GM12878 (cell line): ENCODE data around the gene ATP7A. TPM values are rescaled to one million over a fixed set of nuclear protein-coding genes. Genes with fewer than 3 reads are reported as not detected.

Experiments
- ATAC-seq: fragments of 200-7000 bp; cut with Tn5 transposase; 3 replicates; pipeline ENCODE4 v1.9.1; 2020; ENCODE audit warnings: mild to moderate bottlenecking, moderate library complexity
- BruUV-seq: library from RNA; stranded (reverse); fragments of 400-500 nt; replicated peaks from 2 replicates; lab custom pipeline; 2021; lab: Mats Ljungman, UMichigan
- CTCF ChIA-PET: fragments of 300-600 bp; sonication (Branson Sonifier 250); formaldehyde crosslinking; extraction: SDS; loops from one replicate; lab custom pipeline; 2021; ENCODE audit warnings: inconsistent platforms; lab: Yijun Ruan, JAX
- POLR2A ChIA-PET: fragments of 350-600 bp; formaldehyde crosslinking; extraction: SDS; loops from one replicate; lab custom pipeline; 2021; ENCODE audit warnings: inconsistent platforms; lab: Charles Lee
- RAD21 ChIA-PET: fragments of 300-600 bp; sonication (Branson Sonifier 250); formaldehyde crosslinking; loops from one replicate; lab custom pipeline; 2023; ENCODE audit warnings: antibody characterized with exemption; ENCODE audit not compliant: unreplicated experiment; lab: Charles Lee
- SMC1A ChIA-PET: fragments of 300-600 bp; sonication (Branson Sonifier 250); formaldehyde crosslinking; loops from one replicate; lab custom pipeline; 2023; ENCODE audit not compliant: unreplicated experiment, uncharacterized antibody; lab: Charles Lee
- DNase-seq: peaks from one replicate; pipeline ENCODE4 v3.0.0-alpha.2; 2011; ENCODE audit warnings: low read depth, low spot score
- FAIRE-seq: peaks from 3 replicates; lab custom pipeline; 2011; peaks lifted over from hg19 to GRCh38; lab: Jason Lieb, UNC
- H2AFZ ChIP-seq: 2 replicates; pipeline ENCODE4 v1.6.0; 2011; ENCODE audit warnings: low read depth, low read length, control low read depth; ENCODE audit not compliant: control insufficient read depth
- H3K27ac ChIP-seq: 2 replicates; pipeline ENCODE4 v1.5.1; 2011; ENCODE audit warnings: control low read depth; ENCODE audit not compliant: control insufficient read depth, insufficient read depth
- H3K27me3 ChIP-seq, 2 experiments: replicated peaks in 1 of 2; 2 replicates each; pipeline versions ENCODE4 v1.6.0 to v1.6.1; 2011; ENCODE audit warnings: low read length in 1 of 2; ENCODE audit not compliant: control insufficient read depth in 2 of 2, insufficient read depth in 2 of 2
- H3K36me3 ChIP-seq, 2 experiments: 2 replicates each; pipeline ENCODE4 v1.5.1; 2011; ENCODE audit warnings: low read length in 1 of 2; ENCODE audit not compliant: control insufficient read depth in 2 of 2, insufficient read depth in 2 of 2
- H3K4me1 ChIP-seq: 2 replicates; pipeline ENCODE4 v1.6.1; 2011; ENCODE audit warnings: mild to moderate bottlenecking, low read length, moderate library complexity, mixed read lengths; ENCODE audit not compliant: control insufficient read depth, insufficient read depth
- H3K4me2 ChIP-seq: 2 replicates; pipeline ENCODE4 v1.6.0; 2011; ENCODE audit warnings: control low read depth; ENCODE audit not compliant: control insufficient read depth, insufficient read depth
- H3K4me3 ChIP-seq: fragments of 200-600 bp; sonication (generic); 2 replicates; pipeline ENCODE4 v1.5.1; 2016
- H3K79me2 ChIP-seq: 2 replicates; pipeline ENCODE4 v1.6.0; 2011; ENCODE audit warnings: low read length; ENCODE audit not compliant: control insufficient read depth, insufficient read depth
- H3K9ac ChIP-seq: 2 replicates; pipeline ENCODE4 v1.8.0; 2011; ENCODE audit warnings: low read length, control low read depth, mixed read lengths; ENCODE audit not compliant: control insufficient read depth, insufficient read depth
- H3K9me3 ChIP-seq: replicated peaks from 3 replicates; pipeline ENCODE4 v1.5.1; 2011; ENCODE audit warnings: mild to moderate bottlenecking, low read length; ENCODE audit not compliant: control insufficient read depth, insufficient read depth
- H4K20me1 ChIP-seq: 2 replicates; pipeline ENCODE4 v1.6.0; 2011; ENCODE audit not compliant: control insufficient read depth, insufficient read depth
- CHD4 ChIP-seq: fragments of 200-600 bp; sonication (generic); IDR thresholded peaks from 2 replicates; pipeline ENCODE4 v1.6.1; 2016; ENCODE audit warnings: mild to moderate bottlenecking
- EP300 ChIP-seq, 2 experiments: fragments of 150-350 bp in 1 of 2; IDR thresholded peaks; 2 replicates each; pipeline ENCODE4 v1.6.1; 2011 to 2012; ENCODE audit warnings: low read depth in 2 of 2, low read length in 2 of 2, borderline replicate concordance in 1 of 2, improper control_type of control experiment in 1 of 2, inconsistent platforms in 1 of 2; ENCODE audit not compliant: control insufficient read depth in 1 of 2
- HCFC1 ChIP-seq: fragments of 150-350 bp; IDR thresholded peaks from 2 replicates; pipeline ENCODE4 v1.6.1; 2014; ENCODE audit warnings: low read length
- KDM1A ChIP-seq: fragments of 200-600 bp; sonication (generic); IDR thresholded peaks from 2 replicates; pipeline ENCODE4 v1.6.1; 2016; ENCODE audit warnings: borderline replicate concordance
- MEF2A ChIP-seq: IDR thresholded peaks from 2 replicates; pipeline ENCODE4 v1.6.1; 2011; ENCODE audit warnings: low read depth, mild to moderate bottlenecking, low read length, moderate library complexity; ENCODE audit not compliant: insufficient read depth
- RUNX3 ChIP-seq: IDR thresholded peaks from 2 replicates; pipeline ENCODE4 v1.6.1; 2012; ENCODE audit warnings: low read length, inconsistent platforms
- ZNF384 ChIP-seq: IDR thresholded peaks from 2 replicates; pipeline ENCODE4 v1.6.1; 2012; ENCODE audit warnings: low read depth, mild to moderate bottlenecking, low read length, improper control_type of control experiment, borderline replicate concordance
- WGBS: methylation state at CpG from one replicate; pipeline ENCODE4 v1.1.6; 2016; ENCODE audit warnings: low lambda C conversion rate; ENCODE audit not compliant: insufficient replicate concordance, insufficient coverage; ENCODE audit errors: missing lambda C conversion rate; 5-methylcytosine and 5-hydroxymethylcytosine counted together
- in situ Hi-C: fragments of 300-500 bp; cut with MboI; formaldehyde crosslinking; loops from 9 replicates; pipeline ENCODE4 v1.14.3; 2018; ENCODE audit warnings: mixed read lengths
- intact Hi-C: fragments of 100-400 bp; cut with micrococcal nuclease; formaldehyde crosslinking; loops from one replicate; pipeline ENCODE4 v1.14.2; 2022; ENCODE audit not compliant: unreplicated experiment
- polyA plus RNA-seq, 11 experiments: library from polyadenylated mRNA; depleted of rRNA in 4 of 11; unstranded in 6 of 11; stranded (reverse) in 5 of 11; fragments of >200 nt; fragmentation: Nextera tagmentation in 4 of 11; fragmentation: Illumina TruSeq in 1 of 11; extraction: Ambion mirVana in 4 of 11; extraction: Trizol in 1 of 11; gene quantifications; 1 replicate in 1 of 11; 2 replicates in 10 of 11; pipeline versions ENCODE4 v1.2.1 to v1.2.3, GENCODE V29; 2011 to 2016; ENCODE audit warnings: inconsistent platforms in 2 of 11, missing spikeins in 2 of 11, low read depth in 1 of 11
- total RNA-seq, 4 experiments: library from RNA; depleted of rRNA in 3 of 4; stranded (reverse); fragments of >200 nt in 3 of 4; fragmentation: Illumina TruSeq in 1 of 4; extraction: Trizol in 1 of 4; gene quantifications; 2 replicates each; pipeline versions ENCODE4 v1.2.1 to v1.2.3, GENCODE V29; 2013 to 2021
- TF ChIP-seq, protein P1 (sequence below): fragments of 450-650 bp; IDR thresholded peaks from 2 replicates; pipeline ENCODE4 v1.6.1; 2017; ENCODE audit warnings: mild to moderate bottlenecking, moderate library complexity

The ATP7A gene
- total and polyA plus RNA-seq, 10 of the 15 experiments (the other 5 are each of a cell fraction or from before 2014, with no cell fraction given), result 2.5 to 12.0 (median 7.6) TPM

DNA sequence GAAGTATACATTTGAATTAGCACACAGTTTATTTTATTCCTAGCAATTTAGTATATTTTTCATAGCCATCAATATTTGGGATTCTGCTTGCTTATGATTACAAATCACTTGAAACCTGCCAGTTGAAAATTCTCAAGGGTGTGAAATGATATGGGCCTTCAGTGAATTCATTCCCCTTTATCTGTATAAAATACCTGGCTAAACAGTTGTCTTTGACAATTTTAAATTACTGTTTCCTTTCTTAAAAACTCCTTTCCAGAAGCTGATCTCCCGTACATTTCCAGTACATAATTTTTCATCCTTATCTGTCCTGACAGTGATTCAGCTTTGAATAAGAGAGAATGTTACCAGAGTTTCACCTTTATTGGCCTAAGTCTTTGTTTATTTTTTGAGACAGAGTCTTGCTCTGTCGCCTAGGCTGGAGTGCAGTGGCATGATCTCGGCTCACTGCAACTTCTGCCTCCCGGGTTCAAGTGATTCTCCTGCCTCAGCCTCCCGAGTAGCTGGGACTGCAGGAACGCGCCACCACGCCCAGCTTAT is 13.9 kb downstream of the ATP7A start (continued):
- no peak for TF ChIP-seq EP300 (IDR thresholded peaks at IDR 0.05; ENCODE audit: borderline replicate concordance in 1 of 2, control insufficient read depth in 1 of 2, low read depth in 2 of 2, low read length in 2 of 2)
- TF ChIP-seq, all 136 proteins: peak for 0

DNA sequence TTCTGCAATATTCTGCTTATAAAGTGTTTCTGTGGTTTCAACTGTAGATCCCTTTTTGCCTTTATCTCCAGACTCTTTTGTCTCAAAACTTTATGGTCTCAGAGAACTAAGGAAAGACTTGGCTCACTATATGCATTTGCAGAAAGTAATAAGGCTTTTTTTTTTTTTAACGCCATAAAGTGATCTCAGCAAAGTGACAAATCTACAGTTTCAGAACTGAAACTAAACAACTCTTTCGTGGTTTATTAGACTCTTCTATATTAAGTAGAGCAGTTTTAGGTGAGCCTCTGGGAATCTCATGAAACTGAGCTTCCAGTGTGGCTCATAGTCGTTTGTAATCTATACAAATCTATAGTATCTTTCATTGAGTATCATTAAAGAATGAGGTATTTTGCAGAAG is 15.3 kb downstream of the ATP7A start:
- BruUV-seq, result no TSS peak
- intact Hi-C loops (no loop called here), in situ Hi-C loops (no loop called here)
- Histone ChIP-seq H3K9ac (no peak overlapping the region; the same call in 1 of the 2 replicates), H2AFZ (no peak overlapping the region), H3K4me3 (no peak overlapping the region), H3K9me3 (no peaks in the 10 kb centered on the region), H3K27ac (no peak overlapping the region), H4K20me1 (no peaks in the 10 kb centered on the region), H3K36me3 (no peaks in the 10 kb centered on the region), H3K4me2 (0 out of 2 replicates have a peak overlapping the region, but pooled peaks have one; percentile 41), H3K27me3 (no peaks in the 10 kb centered on the region), H3K79me2 (no peaks in the 10 kb centered on the region; the same call in 1 of the 2 replicates), H3K4me1 (no peaks in the 10 kb centered on the region)
- WGBS, result 16% methylated on average over 3 of the region's 3 CpGs
- DNase-seq, result no peak
- POLR2A ChIA-PET, result interaction anchor here (1.1 kb wide), 1 partner anchor 12 kb away, joined by 3 read pairs; no protein-coding TSS in a partner anchor
- SMC1A ChIA-PET, result interaction anchor here (1.5 kb wide), 1 partner anchor 17 kb away, joined by 4 read pairs; no protein-coding TSS in a partner anchor
- peak; percentile 63 for ATAC-seq
- FAIRE-seq, result peak; percentile 44
- TF ChIP-seq MEF2A (no peak), ZNF384 (peak; percentile 66; the same call in 1 of the 2 replicates), HCFC1 (no peak), RUNX3 (peak; percentile 10; the same call in 1 of the 2 replicates), KDM1A (no peak), CHD4 (no peak)
- TF ChIP-seq, protein P1, sequence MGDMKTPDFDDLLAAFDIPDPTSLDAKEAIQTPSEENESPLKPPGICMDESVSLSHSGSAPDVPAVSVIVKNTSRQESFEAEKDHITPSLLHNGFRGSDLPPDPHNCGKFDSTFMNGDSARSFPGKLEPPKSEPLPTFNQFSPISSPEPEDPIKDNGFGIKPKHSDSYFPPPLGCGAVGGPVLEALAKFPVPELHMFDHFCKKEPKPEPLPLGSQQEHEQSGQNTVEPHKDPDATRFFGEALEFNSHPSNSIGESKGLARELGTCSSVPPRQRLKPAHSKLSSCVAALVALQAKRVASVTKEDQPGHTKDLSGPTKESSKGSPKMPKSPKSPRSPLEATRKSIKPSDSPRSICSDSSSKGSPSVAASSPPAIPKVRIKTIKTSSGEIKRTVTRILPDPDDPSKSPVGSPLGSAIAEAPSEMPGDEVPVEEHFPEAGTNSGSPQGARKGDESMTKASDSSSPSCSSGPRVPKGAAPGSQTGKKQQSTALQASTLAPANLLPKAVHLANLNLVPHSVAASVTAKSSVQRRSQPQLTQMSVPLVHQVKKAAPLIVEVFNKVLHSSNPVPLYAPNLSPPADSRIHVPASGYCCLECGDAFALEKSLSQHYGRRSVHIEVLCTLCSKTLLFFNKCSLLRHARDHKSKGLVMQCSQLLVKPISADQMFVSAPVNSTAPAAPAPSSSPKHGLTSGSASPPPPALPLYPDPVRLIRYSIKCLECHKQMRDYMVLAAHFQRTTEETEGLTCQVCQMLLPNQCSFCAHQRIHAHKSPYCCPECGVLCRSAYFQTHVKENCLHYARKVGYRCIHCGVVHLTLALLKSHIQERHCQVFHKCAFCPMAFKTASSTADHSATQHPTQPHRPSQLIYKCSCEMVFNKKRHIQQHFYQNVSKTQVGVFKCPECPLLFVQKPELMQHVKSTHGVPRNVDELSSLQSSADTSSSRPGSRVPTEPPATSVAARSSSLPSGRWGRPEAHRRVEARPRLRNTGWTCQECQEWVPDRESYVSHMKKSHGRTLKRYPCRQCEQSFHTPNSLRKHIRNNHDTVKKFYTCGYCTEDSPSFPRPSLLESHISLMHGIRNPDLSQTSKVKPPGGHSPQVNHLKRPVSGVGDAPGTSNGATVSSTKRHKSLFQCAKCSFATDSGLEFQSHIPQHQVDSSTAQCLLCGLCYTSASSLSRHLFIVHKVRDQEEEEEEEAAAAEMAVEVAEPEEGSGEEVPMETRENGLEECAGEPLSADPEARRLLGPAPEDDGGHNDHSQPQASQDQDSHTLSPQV, result no peak
- CTCF ChIA-PET, result no interaction called here
- RAD21 ChIA-PET, result no interaction called here
